ENCODE results near the gene ARHGEF4. TPM values are rescaled to one million over a fixed set of nuclear protein-coding genes. Genes with fewer than 3 reads are reported as not detected.

Gene ARHGEF4
- total and polyA plus RNA-seq, 10 of the 15 experiments (the other 5 are each of a cell fraction or from before 2014, with no cell fraction given): 0.02 to 0.24 (median 0.16) TPM; not detected in 6

- Histone ChIP-seq H2AFZ (ENCODE audit: control insufficient read depth, low read depth, low read length) (no peak overlapping the region), H3K36me3 (ENCODE audit: control insufficient read depth in 2 of 2, insufficient read depth in 2 of 2, low read length in 1 of 2) (no peaks in the 10 kb centered on the region), H4K20me1 (ENCODE audit: control insufficient read depth, insufficient read depth) (no peaks in the 10 kb centered on the region), H3K79me2 (ENCODE audit: control insufficient read depth, insufficient read depth, low read length) (no peaks in the 10 kb centered on the region), H3K4me1 (ENCODE audit: control insufficient read depth, insufficient read depth, low read length) (no peaks in the 10 kb centered on the region), H3K27me3 (replicated peaks in 1 of 2; ENCODE audit: control insufficient read depth in 2 of 2, insufficient read depth in 2 of 2, low read length in 1 of 2) (peaks cover 0 to 2% of the 10 kb centered on the region in 2 experiments; a peak in 3 of 4 replicates), H3K27ac (ENCODE audit: control insufficient read depth, insufficient read depth) (no peak overlapping the region), H3K4me2 (ENCODE audit: control insufficient read depth, insufficient read depth) (no peak overlapping the region), H3K4me3 (no peak overlapping the region), H3K9me3 (replicated peaks; ENCODE audit: control insufficient read depth, insufficient read depth, low read length) (no peaks in the 10 kb centered on the region), H3K9ac (ENCODE audit: control insufficient read depth, insufficient read depth, low read length) (no peak overlapping the region)
- in situ Hi-C loops (cut with MboI): no loop called here
- ChIA-PET POLR2A (no interaction called here), SMC1A (ENCODE audit: uncharacterized antibody, unreplicated experiment) (no interaction called here), CTCF (interaction anchor here (1.3 kb wide), 1 partner anchor 12 kb away, joined by 3 read pairs; no protein-coding TSS in a partner anchor), RAD21 (ENCODE audit: unreplicated experiment) (no interaction called here)
- WGBS (ENCODE audit: insufficient coverage, insufficient replicate concordance, low lambda C conversion rate, missing lambda C conversion rate): 58% methylated on average over 21 of the region's 24 CpGs
- intact Hi-C loops (cut with micrococcal nuclease; ENCODE audit: unreplicated experiment): no loop called here
- no peak for FAIRE-seq
- TF ChIP-seq IKZF1 (conservative IDR thresholded peaks at IDR 0.05): no peak
- TF ChIP-seq SMARCA5 (IDR thresholded peaks at IDR 0.05): no peak
- no peak for TF ChIP-seq NR2F1 (conservative IDR thresholded peaks at IDR 0.05)
- no peak for TF ChIP-seq USF2 (IDR thresholded peaks at IDR 0.05; ENCODE audit: borderline replicate concordance, low read depth, low read length)
- TF ChIP-seq PAX5 (IDR thresholded peaks at IDR 0.05; ENCODE audit: borderline replicate concordance, low read depth, low read length): no peak
- TF ChIP-seq MYC (IDR thresholded peaks at IDR 0.05; ENCODE audit: insufficient read depth, insufficient read length, insufficient replicate concordance, low read length, severe bottlenecking): no peak
- TF ChIP-seq DPF2 (IDR thresholded peaks at IDR 0.05): no peak
- no peak for TF ChIP-seq E2F4 (IDR thresholded peaks at IDR 0.05; ENCODE audit: low read depth, low read length)
- TF ChIP-seq PRDM15 (CRISPR knock-in tag; IDR thresholded peaks at IDR 0.05): no peak
- no peak for TF ChIP-seq RB1 (IDR thresholded peaks at IDR 0.05; ENCODE audit: borderline replicate concordance)
- no peak for TF ChIP-seq SUPT20H (IDR thresholded peaks at IDR 0.05; ENCODE audit: borderline replicate concordance, control insufficient read depth, low read depth, low read length)
- no peak for TF ChIP-seq FOXK2 (IDR thresholded peaks at IDR 0.05)
- TF ChIP-seq EP300 (IDR thresholded peaks at IDR 0.05; ENCODE audit: borderline replicate concordance in 1 of 2, control insufficient read depth in 1 of 2, low read depth in 2 of 2, low read length in 2 of 2): no peak
- no peak for TF ChIP-seq GABPA (IDR thresholded peaks at IDR 0.05; ENCODE audit: low read depth)
- TF ChIP-seq E2F8 (IDR thresholded peaks at IDR 0.05; ENCODE audit: low read depth, partially characterized antibody): no peak
- no peak for ATAC-seq
- BruUV-seq (replicated peaks): no TSS peak
- no peak for DNase-seq (ENCODE audit: low read depth, low spot score)
Observed at GRCh38 chr2:130917006-130917688, 80.4 kb downstream of the ARHGEF4 start.
